HepG2 (cell line): ENCODE data around the gene NAE1. TPM values are rescaled to one million over a fixed set of nuclear protein-coding genes. Genes with fewer than 3 reads are reported as not detected.
A peak's percentile ranks its signal among the peaks of the same experiment; 100 is the strongest.

Source experiments
- ATAC-seq: fragments of 200-7000 bp; cut with Tn5 transposase; 3 replicates; pipeline ENCODE4 v1.9.1; 2020; ENCODE audit warnings: mild to moderate bottlenecking, moderate library complexity
- BruUV-seq: library from RNA; stranded (reverse); fragments of 400-500 nt; replicated peaks from 2 replicates; lab custom pipeline; 2021; lab: Mats Ljungman, UMichigan
- CTCF ChIA-PET: fragments of 300-600 bp; formaldehyde crosslinking; extraction: SDS; loops from one replicate; lab custom pipeline; 2021; ENCODE audit warnings: low total read pairs, inconsistent platforms, low intra/inter-chr PET ratio; lab: Yijun Ruan, JAX
- POLR2A ChIA-PET: fragments of 350-600 bp; sonication (Branson Sonifier 250); formaldehyde crosslinking; loops from one replicate; lab custom pipeline; 2020; ENCODE audit warnings: antibody characterized with exemption, inconsistent platforms; lab: Yijun Ruan, JAX
- DNase-seq: peaks from one replicate; pipeline ENCODE4 v3.0.0-alpha.2; 2015; ENCODE audit warnings: low spot score
- FAIRE-seq: peaks from 3 replicates; lab custom pipeline; 2011; peaks lifted over from hg19 to GRCh38; lab: Jason Lieb, UNC
- H2AFZ ChIP-seq: one replicate; pipeline ENCODE4 v1.6.1; 2011; ENCODE audit warnings: low read length, inconsistent platforms
- H3K27ac ChIP-seq: fragments of 300-600 bp; 3 replicates; pipeline ENCODE4 v1.8.0; 2011; ENCODE audit warnings: mixed run types, mild to moderate bottlenecking, mixed read lengths, low read length, inconsistent platforms; ENCODE audit not compliant: insufficient read depth; ENCODE audit errors: extremely low read length
- H3K27me3 ChIP-seq, 2 experiments: fragments of 200-600 bp in 1 of 2; 2 replicates in 1 of 2; 3 replicates in 1 of 2; pipeline versions ENCODE4 v1.6.0 to v1.8.0; 2011; ENCODE audit warnings: low read length in 2 of 2, mild to moderate bottlenecking in 2 of 2, moderate library complexity in 2 of 2, inconsistent platforms in 1 of 2; ENCODE audit not compliant: insufficient read depth in 2 of 2, control insufficient read depth in 1 of 2
- H3K36me3 ChIP-seq, 2 experiments: fragments of 200-600 bp in 1 of 2; replicated peaks in 1 of 2; 2 replicates in 1 of 2; 3 replicates in 1 of 2; pipeline versions ENCODE4 v1.5.1 to v1.8.0; 2011; ENCODE audit warnings: low read length in 2 of 2, inconsistent platforms in 1 of 2; ENCODE audit not compliant: insufficient read depth in 2 of 2, control insufficient read depth in 1 of 2
- H3K4me1 ChIP-seq: 2 replicates; pipeline ENCODE4 v1.5.1; 2012; ENCODE audit warnings: low read length, inconsistent platforms; ENCODE audit not compliant: insufficient read depth
- H3K4me2 ChIP-seq: 2 replicates; pipeline ENCODE4 v1.6.0; 2011; ENCODE audit warnings: low read depth, low read length, inconsistent platforms
- H3K4me3 ChIP-seq, 3 experiments: fragments of 200-600 bp in 1 of 3; sonication (generic), shearing (Covaris generic) in 1 of 3; replicated peaks in 1 of 3; 2 replicates each; pipeline ENCODE4 v1.5.1; 2011 to 2016; ENCODE audit warnings: low read length in 3 of 3, inconsistent platforms in 2 of 3, low read depth in 2 of 3, mild to moderate bottlenecking in 2 of 3, control low read depth in 1 of 3, mixed read lengths in 1 of 3; ENCODE audit not compliant: insufficient read depth in 1 of 3
- H3K79me2 ChIP-seq: one replicate; pipeline ENCODE4 v1.6.1; 2011; ENCODE audit warnings: low read length, inconsistent platforms; ENCODE audit not compliant: insufficient read depth
- H3K9ac ChIP-seq: 2 replicates; pipeline ENCODE4 v1.6.0; 2011; ENCODE audit warnings: mild to moderate bottlenecking, low read depth, low read length, inconsistent platforms; ENCODE audit not compliant: insufficient read depth
- H3K9me3 ChIP-seq: 2 replicates; pipeline ENCODE4 v1.5.1; 2012; ENCODE audit warnings: mild to moderate bottlenecking, low read length
- H4K20me1 ChIP-seq: 2 replicates; pipeline ENCODE4 v1.6.0; 2011; ENCODE audit warnings: inconsistent platforms, mild to moderate bottlenecking, low read length, moderate library complexity; ENCODE audit not compliant: insufficient read depth
- MTA1 ChIP-seq: sonication (generic); formaldehyde crosslinking; IDR thresholded peaks from 2 replicates; pipeline ENCODE4 v1.4.0; 2020; ENCODE audit warnings: missing genetic modification reagents, mild to moderate bottlenecking, borderline replicate concordance
- WGBS: methylation state at CpG from one replicate; pipeline ENCODE4 v1.1.6; 2017; ENCODE audit warnings: low lambda C conversion rate; 5-methylcytosine and 5-hydroxymethylcytosine counted together
- in situ Hi-C: cut with HindIII; loops from 2 replicates; pipeline ENCODE4 v1.10.0; 2017; ENCODE audit warnings: low pct_unique_long_range_greater_than_20kb; ENCODE audit not compliant: extremely low pct_ligation_motif_present
- intact Hi-C: fragments of 100-400 bp; cut with micrococcal nuclease; formaldehyde crosslinking; loops from one replicate; pipeline ENCODE4 v1.10.0; 2022; ENCODE audit not compliant: unreplicated experiment
- polyA plus RNA-seq, 8 experiments: library from polyadenylated mRNA; depleted of rRNA in 3 of 8; stranded (reverse) in 7 of 8; unstranded in 1 of 8; fragments of >200 nt; fragmentation: Illumina TruSeq in 4 of 8; extraction: Trizol in 4 of 8; gene quantifications; 2 replicates each; pipeline versions ENCODE4 v1.2.1 to v1.2.3, GENCODE V29; 2011 to 2016; ENCODE audit warnings: low read depth in 4 of 8, missing spikeins in 1 of 8, mixed read lengths in 1 of 8; ENCODE audit not compliant: insufficient read depth in 1 of 8
- total RNA-seq, 5 experiments: library from RNA; depleted of rRNA; stranded (reverse); fragments of >200 nt; fragmentation: Illumina TruSeq; extraction: Trizol; gene quantifications; 2 replicates each; pipeline ENCODE4 v1.2.3, GENCODE V29; 2016; ENCODE audit warnings: low read depth in 1 of 5
- TF ChIP-seq, protein P1 (sequence below): sonication (generic); formaldehyde crosslinking; IDR thresholded peaks from 2 replicates; pipeline ENCODE4 v1.5.0; 2020; ENCODE audit warnings: mild to moderate bottlenecking, missing genetic modification reagents, borderline replicate concordance

The NAE1 gene
- total and polyA plus RNA-seq, 2 of the 13 experiments (the other 11 are each of a cell fraction or from before 2014, with no cell fraction given) = 95.7 to 206 TPM

DNA sequence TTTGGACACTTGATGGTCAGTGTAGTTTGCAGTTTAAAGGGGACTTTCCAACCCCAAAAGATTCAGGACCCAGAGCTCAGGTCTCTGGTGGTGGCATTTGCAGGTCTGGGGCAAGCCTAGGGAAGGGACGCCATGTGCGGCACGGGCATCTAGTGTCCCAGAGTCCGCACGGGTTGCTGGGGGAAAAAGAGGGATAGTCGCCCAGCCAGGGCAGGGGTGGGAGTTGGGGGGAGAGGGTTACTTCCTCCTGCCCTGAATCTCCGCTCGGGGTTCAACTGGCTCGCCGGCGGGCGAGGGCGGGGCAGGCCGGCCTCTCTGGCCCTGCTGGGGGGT lies 13.2 kb upstream of the NAE1 start:
- in situ Hi-C loops = no loop called here
- no peak overlapping the region for H2AFZ ChIP-seq

More for the DNA sequence above, 13.2 kb upstream of the NAE1 start:
- Histone ChIP-seq H3K9me3 (no peaks in the 10 kb centered on the region), H3K4me3 (peak overlapping the region; percentile 47 to 74 (median 48); a peak in 4 of 6 replicates), H4K20me1 (no peaks in the 10 kb centered on the region), H3K27me3 (peaks cover 7 to 70% of the 10 kb centered on the region in 2 experiments; a peak in 4 of 5 replicates), H3K4me2 (peak overlapping the region; percentile 84), H3K9ac (no peak overlapping the region), H3K79me2 (no peaks in the 10 kb centered on the region), H3K27ac (no peak overlapping the region), H3K36me3 (no peaks in the 10 kb centered on the region), H3K4me1 (peaks cover 15% of the 10 kb centered on the region; the same call in 1 of the 2 replicates)
- ATAC-seq = peak; percentile 51
- intact Hi-C loops = loop anchor here (10.0 kb wide), 1 partner anchor 89 kb away; the partner anchor contains the start of gene DYNC1LI2
- TF ChIP-seq, protein P1, sequence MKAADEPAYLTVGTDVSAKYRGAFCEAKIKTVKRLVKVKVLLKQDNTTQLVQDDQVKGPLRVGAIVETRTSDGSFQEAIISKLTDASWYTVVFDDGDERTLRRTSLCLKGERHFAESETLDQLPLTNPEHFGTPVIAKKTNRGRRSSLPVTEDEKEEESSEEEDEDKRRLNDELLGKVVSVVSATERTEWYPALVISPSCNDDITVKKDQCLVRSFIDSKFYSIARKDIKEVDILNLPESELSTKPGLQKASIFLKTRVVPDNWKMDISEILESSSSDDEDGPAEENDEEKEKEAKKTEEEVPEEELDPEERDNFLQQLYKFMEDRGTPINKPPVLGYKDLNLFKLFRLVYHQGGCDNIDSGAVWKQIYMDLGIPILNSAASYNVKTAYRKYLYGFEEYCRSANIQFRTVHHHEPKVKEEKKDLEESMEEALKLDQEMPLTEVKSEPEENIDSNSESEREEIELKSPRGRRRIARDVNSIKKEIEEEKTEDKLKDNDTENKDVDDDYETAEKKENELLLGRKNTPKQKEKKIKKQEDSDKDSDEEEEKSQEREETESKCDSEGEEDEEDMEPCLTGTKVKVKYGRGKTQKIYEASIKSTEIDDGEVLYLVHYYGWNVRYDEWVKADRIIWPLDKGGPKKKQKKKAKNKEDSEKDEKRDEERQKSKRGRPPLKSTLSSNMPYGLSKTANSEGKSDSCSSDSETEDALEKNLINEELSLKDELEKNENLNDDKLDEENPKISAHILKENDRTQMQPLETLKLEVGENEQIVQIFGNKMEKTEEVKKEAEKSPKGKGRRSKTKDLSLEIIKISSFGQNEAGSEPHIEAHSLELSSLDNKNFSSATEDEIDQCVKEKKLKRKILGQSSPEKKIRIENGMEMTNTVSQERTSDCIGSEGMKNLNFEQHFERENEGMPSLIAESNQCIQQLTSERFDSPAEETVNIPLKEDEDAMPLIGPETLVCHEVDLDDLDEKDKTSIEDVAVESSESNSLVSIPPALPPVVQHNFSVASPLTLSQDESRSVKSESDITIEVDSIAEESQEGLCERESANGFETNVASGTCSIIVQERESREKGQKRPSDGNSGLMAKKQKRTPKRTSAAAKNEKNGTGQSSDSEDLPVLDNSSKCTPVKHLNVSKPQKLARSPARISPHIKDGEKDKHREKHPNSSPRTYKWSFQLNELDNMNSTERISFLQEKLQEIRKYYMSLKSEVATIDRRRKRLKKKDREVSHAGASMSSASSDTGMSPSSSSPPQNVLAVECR (CRISPR knock-in tag) = peak; percentile 29; the same call in 1 of the 2 replicates
- TF ChIP-seq MTA1 (CRISPR knock-in tag) = no peak
- no TSS peak for BruUV-seq
- FAIRE-seq = no peak
- POLR2A ChIA-PET = interaction anchor here (0.8 kb wide), 1 partner anchor 13 kb away, joined by 3 read pairs; the partner anchor contains the start of gene NAE1
- CTCF ChIA-PET = no interaction called here
- WGBS = 30% methylated on average over 4 of the region's 14 CpGs
- DNase-seq = no peak
